NCI-H748 treated with DMSO at 0.1 percent for 48 hours (cell line): Measurements from ENCODE around the gene SLC20A1.
"Not testable (repeated sequence)": the region's sequence is repeated elsewhere in the genome, so short reads cannot be mapped to it uniquely, and the experiment has no call there.

ENCODE experiments used
- DNase-seq: peaks from one replicate; lab custom pipeline; 2025; lab: John Stamatoyannopoulos, UW

Gene SLC20A1

DNA sequence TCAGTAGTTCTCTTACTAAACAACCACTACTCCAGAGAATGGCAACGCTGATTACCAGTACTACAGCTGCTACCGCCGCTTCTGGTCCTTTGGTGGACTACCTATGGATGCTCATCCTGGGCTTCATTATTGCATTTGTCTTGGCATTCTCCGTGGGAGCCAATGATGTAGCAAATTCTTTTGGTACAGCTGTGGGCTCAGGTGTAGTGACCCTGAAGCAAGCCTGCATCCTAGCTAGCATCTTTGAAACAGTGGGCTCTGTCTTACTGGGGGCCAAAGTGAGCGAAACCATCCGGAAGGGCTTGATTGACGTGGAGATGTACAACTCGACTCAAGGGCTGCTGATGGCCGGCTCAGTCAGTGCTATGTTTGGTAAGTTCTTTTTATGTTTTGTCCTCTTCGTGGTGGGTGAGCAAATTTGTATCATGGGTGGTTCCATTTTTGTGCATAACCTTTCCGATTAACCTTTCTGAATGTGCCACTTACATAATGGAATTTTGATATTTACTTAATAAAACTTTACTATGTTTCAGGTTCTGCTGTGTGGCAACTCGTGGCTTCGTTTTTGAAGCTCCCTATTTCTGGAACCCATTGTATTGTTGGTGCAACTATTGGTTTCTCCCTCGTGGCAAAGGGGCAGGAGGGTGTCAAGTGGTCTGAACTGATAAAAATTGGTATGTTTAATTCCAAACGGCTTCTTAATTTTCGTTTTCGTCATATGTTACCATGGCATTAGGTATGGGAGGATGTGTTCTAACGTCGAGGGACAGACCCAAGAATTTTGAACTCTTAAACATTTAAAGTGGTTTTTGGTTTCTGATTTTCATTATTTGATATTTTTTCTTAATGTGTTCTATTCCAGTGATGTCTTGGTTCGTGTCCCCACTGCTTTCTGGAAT is 1.3 kb downstream of the SLC20A1 start:
- peak; percentile 36 for DNase-seq

DNA sequence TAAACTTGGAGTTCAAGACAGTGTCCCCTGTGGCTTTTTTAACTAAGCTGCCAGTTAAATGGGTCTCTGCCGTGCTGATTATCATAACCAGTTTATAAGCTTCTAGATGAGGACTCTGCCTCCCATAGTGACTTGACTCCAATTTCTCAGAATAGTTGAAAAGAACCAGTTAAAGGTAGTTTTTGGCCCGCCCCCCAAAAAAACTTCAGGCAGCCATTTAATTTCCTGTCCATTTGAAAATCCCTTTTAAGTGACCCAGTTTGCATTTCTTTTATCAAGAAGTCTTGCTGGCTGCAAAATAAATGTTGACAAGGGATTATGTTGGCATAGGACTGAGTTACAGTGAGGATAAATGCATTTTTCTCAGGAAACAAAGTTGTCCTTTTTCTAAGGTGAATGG is 2.3 kb downstream of the SLC20A1 start:
- no peak for DNase-seq

DNA sequence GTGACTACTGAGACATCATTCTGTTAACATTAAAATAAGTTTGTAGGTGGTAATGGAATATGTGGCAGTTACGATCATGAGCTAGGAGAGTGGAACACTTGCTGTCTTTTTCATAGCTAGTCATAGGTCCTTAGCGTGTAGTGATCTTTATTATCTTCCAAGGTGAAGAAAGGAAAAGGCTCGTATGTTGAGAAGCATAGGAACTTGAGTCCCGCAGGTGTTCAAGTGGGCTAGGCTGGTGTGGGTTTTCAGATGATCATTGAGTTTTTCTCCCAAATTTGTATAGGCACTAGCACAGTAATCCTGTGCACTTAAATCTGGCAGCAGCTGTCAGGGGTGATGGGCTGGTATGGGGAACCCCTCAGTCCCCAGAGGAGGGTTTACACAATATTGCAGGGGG is 10.9 kb downstream of the SLC20A1 start:
- DNase-seq: no peak

DNA sequence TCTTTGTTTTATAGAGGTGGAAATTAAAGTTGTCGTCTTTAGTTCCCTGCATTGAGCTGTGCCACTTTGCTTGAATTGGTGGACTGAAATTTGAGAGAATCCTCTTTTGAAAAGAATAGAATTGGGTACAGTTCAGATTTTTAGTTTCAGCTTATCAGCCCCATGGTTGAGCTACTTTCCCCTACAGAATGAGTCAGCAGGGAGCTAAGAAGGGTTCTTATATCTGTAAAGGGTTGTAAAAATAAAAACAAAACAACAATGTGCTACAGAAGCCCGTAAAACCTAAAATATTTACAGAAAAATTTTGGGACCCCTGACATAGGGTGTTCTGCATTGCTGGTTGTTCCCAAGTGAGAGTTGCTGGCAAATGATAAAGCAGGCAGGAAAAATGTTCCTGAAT is 12.6 kb downstream of the SLC20A1 start:
- DNase-seq: no peak

DNA sequence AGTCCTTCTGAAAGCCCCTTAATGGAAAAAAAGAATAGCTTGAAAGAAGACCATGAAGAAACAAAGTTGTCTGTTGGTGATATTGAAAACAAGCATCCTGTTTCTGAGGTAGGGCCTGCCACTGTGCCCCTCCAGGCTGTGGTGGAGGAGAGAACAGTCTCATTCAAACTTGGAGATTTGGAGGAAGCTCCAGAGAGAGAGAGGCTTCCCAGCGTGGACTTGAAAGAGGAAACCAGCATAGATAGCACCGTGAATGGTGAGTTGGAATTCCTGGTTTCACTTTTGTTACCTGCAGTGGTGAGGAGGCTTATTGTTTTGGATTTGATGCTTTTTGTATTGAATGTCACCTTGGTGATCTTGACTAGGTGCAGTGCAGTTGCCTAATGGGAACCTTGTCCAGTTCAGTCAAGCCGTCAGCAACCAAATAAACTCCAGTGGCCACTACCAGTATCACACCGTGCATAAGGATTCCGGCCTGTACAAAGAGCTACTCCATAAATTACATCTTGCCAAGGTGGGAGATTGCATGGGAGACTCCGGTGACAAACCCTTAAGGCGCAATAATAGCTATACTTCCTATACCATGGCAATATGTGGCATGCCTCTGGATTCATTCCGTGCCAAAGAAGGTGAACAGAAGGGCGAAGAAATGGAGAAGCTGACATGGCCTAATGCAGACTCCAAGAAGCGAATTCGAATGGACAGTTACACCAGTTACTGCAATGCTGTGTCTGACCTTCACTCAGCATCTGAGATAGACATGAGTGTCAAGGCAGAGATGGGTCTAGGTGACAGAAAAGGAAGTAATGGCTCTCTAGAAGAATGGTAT is 13.3 kb downstream of the SLC20A1 start:
- DNase-seq: no peak

DNA sequence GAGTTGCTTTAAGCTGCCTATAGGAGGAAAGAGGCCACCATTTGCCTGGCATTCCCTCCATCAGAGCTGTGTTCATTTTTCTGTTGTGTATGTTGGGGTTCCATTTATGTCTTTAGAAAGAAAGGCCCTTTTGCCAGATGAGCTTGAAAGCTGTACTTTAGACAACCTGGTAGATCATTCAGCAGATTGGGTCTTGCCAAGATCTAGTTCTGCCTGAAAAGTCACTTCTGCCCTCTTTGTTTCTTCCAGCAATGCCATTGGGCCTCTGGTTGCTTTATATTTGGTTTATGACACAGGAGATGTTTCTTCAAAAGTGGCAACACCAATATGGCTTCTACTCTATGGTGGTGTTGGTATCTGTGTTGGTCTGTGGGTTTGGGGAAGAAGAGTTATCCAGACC is 14.4 kb downstream of the SLC20A1 start:
- DNase-seq: no peak

DNA sequence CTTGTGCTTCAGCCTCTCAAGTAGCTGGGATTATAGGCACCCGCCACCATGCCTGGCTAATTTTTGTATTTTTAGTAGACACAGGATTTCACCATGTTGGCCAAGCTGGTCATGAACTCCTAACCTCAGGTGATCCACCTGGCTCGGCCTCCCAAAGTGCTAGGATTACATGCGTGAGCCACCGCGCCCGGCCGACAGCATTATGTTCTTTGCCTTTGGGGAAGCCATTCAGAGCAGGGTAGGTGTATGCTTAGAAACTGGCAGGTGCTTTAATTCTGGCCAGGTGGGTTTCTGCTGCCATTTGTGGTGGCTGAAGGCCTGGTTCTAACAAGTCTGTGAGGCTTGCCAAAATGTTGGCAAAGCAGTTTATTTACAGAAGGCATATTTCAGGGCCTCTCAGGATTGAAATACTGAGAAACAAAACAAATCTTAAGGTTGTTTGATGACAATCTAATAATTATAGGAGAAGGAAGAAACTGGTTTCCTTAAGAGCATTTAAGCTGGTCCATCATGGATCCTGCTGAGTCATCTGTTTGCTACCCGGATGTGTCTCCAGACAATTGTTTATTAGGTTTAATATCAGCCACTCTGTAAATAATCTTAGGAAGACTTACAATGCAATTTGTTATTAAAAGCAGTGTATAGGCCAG is 16.0 kb downstream of the SLC20A1 start:
- no peak for DNase-seq

DNA sequence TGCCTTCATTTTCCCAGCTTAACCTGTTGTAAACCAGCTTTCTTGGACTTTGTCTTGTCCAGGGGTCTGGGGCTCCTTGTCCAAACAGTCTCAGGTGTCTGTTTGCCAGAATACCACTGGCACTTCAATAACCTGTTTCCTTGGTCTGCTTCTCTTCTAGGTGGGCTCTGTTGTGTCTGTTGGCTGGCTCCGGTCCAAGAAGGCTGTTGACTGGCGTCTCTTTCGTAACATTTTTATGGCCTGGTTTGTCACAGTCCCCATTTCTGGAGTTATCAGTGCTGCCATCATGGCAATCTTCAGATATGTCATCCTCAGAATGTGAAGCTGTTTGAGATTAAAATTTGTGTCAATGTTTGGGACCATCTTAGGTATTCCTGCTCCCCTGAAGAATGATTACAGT is 17.0 kb downstream of the SLC20A1 start:
- DNase-seq: no peak

DNA sequence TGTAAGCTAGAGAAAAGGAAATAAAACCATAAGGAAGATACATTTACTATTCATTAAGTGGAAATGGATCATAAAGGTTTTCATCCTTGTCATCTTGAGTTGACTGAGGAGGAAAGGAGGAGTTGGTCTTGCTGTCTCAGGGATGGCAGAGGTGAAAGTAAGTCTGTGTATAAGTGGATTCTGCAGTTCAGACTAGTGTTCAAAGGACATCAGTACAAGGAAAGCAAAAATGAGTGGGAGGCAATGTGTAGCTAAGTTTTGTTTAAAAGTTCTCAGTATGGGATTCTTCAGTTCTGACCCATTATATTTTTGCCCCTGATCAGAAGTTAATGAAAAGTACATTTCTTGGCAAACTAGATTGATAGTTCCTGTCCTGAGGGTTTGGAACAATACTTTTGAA is 18.9 kb downstream of the SLC20A1 start:
- DNase-seq: no peak

DNA sequence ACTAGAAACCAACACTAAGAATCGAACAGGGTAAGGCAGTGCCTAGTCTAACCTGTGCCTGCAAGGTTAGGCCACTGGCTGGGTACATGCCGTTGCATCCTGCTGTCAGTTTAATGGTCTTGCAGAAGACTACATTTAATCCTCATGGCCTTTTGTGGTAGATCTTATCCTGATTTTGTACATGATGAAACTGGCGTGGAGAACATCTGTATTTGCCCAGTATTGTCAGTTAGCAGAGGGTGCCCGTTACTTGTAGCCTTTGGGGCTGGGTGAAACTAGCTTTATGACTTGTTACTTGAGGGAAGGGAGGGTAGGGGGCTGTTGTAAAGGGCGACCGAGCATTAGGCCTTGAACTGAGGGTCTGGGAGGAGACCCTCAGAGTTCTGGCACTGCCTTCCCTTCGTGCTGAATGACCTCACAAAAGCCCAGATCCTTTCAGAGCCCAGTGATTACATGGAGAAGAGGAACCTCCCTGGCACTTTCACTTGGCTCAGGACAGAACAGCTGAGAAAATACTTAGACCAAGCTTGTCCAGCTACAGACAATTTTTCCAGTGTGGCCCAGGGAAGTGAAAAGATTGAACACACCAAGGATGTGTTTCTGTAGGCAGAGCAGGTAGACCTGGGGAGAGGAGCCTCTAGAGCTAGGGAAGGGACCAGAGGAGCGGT is 19.5 kb downstream of the SLC20A1 start:
- DNase-seq: no peak

DNA sequence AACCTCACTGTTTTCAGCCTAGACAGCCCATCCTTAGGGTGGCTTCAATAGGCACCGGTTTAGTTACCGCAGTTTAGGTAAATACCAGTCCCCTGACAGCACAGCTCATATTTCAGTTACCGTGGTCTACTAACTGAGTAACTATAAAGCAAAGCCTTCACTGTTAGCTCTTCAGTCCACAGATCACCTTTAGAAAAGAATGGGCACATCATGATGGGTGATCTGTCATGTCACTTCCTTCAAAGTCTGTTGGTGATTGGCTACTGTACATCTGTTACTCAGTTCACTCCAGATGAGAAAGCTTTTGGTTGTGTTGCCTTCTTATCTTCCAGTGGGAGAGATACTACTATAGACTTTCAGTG is 21.0 kb downstream of the SLC20A1 start:
- no peak for DNase-seq

DNA sequence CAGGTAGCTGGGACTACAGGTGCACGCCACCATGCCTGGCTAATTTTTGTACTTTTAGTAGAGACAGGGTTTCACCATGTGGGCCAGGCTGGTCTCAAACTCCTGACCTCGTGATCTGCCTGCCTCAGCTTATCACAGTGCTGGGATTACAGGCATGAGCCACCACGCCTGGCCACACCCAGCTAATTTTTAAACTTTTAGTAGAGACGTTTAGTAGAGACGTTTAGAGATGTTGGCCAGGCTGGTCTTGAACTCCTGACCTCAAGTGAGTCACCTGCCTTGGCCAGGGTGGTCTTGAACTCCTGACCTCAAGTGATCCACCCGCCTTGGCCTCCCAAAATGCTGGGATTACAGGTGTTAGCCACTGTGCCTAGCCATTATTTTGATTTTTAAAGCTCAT is 21.8 kb downstream of the SLC20A1 start:
- not testable (repeated sequence) for DNase-seq

DNA sequence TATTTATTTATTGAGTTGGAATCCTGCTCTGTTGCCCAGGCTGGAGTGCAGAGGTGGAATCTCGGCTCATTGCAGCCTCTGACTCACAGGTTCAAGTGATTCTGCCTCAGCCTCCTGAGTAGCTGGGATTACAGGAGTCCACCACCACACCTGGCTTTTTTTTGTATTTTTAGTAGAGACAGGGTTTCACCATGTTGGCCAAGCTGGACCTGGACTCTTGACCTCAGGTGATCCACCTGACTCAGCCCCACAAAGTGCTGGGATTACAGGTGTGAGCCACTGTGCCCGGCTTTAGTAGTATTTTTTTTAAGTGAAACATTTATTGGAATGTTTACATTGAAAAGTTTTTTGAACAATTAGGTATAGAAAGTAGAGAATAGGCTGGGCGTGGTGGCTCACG is 23.9 kb downstream of the SLC20A1 start:
- DNase-seq: no peak

DNA sequence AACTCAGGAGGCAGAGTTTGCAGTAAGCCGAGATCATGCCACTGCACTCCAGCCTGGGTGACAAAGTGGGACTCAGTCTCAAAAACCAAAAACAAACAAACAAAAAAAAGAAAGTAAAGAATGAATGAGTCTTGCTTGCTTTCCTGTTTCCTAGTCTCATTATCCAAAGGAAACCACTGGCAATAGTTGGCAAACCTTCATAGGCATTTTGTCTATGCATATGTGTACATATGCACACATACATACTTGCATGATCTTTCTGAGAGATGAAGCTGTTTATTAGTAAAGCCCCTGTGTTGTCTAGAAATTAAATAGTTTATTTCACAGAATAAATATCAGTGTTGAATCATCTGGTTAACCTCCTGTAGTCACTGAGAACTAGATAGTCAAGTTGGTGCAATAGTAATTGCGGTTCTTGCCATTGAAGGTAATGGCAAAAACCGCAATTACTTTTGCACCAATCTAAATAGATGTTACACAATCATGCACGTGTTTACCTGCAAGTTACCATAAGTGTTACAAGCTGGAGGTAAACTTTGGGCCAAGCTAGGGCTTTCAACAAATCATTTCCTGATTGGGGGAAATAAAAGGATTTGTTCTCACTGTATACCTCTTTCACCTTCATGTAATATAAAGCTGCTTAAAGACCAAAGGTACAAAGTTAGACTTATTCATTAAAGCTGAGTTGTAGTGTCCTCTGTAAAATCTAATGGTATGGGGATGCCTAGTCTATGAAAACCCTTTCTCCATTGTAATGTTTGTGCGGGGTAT is 24.7 kb downstream of the SLC20A1 start:
- DNase-seq: no peak

DNA sequence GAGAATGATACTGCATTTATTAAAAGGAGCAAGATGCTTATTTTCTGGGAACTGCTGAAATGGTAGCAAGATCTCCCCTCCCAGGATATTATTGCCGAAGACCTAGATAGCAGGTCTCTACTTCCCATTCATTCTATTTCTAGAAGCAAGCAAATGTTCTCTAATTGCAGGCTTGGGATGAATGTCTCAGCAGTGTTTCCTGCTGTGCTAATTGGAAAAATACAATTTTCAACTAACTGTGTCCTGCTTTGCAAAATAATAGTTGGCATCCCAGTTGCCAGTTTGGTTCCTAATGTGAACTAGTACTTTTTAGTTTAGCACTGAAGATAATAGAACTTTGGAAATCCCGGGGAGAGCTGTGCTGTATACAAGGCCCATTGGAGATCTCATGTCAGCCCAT is 26.1 kb downstream of the SLC20A1 start:
- peak; percentile 16 for DNase-seq

DNA sequence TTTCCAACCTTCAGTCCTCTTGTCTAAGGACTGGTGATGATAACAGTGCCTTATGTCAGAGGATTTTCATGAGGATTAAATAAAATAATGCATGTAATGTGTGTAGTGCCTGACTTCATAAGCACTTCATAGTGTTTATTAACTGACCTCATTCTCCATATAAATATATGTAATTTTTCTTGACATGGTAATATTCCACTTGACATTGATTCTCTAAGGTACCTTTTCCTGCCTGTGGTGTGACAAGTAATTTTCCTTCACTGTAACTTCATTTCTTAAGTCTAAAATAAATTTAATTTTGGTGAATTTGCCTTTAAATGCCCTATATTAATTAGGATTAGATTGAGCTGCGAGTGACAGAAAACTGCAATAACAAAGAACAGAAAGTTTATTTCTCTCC is 27.3 kb downstream of the SLC20A1 start:
- DNase-seq: no peak

DNA sequence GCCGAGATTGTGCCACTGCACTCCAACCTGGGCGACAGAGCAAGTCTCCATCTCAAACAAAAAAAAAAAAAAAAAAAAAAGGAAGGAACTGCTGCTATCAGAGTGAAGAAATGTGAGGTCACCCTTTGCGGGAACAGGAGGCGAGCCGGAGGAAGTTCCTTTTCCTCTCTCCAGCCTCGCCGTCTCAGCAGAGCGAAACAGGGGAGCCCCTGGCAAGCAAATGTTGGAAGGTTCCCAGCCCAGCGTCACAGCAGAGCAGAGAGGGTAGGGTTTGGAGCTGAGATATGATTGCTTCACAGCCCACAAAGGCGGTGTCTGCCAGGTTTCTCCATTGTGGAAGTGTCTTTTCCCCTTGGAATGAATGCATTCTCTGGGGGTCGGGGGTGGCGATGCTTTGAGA is 28.5 kb downstream of the SLC20A1 start:
- DNase-seq: no peak

DNA sequence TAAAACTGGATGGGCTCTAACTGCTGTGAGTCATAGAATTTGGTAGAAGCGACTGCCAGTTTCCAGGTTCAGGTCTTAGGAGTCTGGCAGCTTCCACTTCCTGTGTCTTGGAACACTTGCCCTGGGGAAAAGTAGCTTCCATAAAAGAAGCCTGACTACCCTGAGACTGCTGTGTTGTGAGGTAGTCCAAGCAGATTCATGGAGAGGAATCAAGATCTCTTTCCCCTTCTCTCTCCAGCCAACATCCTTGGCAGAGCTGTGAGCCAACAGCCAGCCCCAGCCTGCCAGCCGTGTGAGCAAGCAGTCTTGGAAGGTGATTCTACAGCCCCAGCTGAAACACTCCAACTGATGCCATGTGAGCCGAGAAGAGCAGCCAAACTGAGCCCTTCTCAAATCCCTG is 33.7 kb downstream of the SLC20A1 start:
- no peak for DNase-seq

DNA sequence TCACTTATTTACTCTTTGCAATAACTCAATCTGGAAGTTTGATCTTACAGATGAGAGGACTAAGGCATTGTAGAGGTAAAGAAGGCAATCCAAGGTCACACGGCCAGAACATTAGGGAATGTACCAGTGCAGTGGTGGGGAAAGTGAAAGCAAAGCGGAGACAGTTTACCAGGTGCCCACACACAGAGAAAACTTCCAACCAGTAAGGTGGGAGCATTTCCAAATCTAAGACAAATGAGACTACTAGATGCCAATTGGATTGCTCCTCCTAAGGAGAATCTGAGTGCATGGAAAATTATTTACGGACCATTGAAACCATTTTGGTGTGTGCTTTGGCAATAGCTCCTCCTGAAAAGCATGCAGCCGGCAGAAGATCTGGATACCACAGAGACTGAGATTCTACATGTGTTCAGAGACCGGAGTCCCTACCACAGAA is 34.9 kb downstream of the SLC20A1 start:
- no peak for DNase-seq

DNA sequence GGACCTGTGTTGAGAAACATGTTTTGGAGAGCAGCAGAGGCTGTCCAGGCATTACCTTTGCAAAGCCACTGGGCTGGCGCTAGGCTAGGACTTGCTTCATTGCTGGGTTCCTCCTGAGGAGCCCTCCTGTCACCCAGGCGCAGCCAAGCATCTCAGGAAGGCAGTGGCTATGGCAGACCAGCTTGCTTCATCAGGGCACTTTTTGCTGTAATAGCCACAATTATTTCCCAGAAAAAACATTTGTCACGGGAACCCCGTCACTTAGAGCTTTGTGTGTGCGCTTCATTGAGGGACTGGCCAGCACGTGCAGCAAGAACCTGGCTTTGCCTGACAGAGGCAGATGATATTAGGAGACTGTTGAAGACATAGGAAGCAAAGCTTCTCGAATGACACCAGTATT is 36.4 kb downstream of the SLC20A1 start:
- no peak for DNase-seq
